A549 treated with DMSO at 1 μM for 4 hours (cell line): ENCODE data around the gene KCNJ9. TPM values are rescaled to one million over a fixed set of nuclear protein-coding genes. Genes with fewer than 3 reads are reported as not detected.

Source experiments
- total RNA-seq: library from RNA; stranded (reverse); fragments of 200-300 nt; extraction: Qiagen RNA extraction; gene quantifications from 5 replicates; pipeline ENCODE4 v1.2.3, GENCODE V29; 2022; ENCODE audit warnings: low read depth

Gene KCNJ9
- not detected in 5 replicates for total RNA-seq

DNA sequence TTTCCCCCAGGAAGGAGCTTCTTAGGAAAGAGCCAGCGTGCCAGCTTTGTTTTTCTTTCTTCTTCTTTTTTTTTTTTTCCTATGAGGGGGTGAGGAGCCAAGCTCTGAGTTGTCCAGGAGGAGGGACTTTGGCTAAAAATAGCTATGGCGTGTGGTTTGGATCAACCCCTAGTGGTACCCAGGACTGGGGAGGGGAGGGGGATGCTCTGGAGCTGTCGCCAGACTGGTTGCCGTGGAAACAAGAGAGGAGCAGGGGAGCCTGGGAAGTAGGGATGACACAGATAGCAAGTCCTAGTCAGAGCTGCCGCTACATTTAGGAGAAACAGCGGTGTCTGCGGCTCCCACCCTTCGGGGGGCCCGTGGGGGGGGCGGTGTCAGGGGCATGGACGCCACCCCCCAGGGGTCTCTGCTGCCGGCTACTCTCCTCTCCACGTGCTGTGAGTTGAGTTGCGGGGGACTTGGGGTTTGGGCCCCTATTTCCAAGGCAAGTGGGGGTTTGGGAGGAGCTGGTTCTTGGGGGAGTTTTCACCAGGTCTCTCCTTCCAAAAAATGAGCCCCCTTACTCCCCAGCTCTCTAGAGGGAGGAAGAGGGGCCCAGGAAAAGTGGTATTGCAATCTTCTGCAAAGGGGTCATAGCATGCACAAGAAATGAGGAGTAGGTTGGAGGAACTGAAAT lies at the start of gene KCNJ9:
Gene KCNJ9, plus strand, starts transcription at position 278 of the 676 bp plus-strand sequence. CDS start 2,493 bp downstream, outside the sequence.

DNA sequence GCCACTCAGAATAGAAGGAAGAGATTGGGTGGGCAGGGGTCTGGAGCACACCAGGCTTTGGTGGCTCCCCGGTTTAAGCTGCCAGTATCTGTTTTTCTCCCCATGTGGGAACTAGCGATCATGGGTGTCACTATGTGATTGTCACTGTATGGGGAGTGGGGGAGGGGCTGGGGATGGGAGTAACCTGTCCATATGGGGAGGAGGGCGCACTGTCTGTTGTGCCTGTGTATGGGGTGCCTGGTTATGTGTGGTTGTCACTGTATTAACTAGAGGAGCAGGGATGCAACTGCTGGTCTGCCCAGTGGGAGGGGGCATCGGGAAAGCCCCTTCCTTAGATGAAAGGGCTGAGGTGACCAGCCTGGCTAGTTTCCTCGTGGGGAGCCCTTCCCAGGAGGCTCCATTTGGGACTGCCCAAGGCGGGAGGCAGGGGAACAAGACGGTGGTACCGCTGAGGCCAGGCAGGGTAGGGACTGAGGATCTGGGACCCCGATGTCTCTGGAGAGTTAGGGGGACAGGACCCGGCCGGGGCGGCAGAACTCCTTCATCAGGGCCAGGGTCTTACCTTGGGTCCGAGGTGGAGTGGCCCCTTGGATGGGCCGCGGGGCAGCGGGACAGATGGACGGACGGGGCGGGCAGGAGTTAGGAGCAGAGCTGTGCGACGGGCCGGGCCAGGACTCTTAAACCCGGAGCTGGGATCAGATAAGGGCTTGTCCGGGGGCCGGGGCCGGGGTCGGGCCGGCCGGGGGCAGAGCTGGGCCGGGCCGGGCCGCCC lies 11.7 kb upstream of the KCNJ9 start, which contains the start of gene KCNJ10:
Gene KCNJ10, minus strand, starts transcription at position 701 of the 772 bp plus-strand sequence. CDS start 27,628 bp downstream, outside the sequence.

DNA sequence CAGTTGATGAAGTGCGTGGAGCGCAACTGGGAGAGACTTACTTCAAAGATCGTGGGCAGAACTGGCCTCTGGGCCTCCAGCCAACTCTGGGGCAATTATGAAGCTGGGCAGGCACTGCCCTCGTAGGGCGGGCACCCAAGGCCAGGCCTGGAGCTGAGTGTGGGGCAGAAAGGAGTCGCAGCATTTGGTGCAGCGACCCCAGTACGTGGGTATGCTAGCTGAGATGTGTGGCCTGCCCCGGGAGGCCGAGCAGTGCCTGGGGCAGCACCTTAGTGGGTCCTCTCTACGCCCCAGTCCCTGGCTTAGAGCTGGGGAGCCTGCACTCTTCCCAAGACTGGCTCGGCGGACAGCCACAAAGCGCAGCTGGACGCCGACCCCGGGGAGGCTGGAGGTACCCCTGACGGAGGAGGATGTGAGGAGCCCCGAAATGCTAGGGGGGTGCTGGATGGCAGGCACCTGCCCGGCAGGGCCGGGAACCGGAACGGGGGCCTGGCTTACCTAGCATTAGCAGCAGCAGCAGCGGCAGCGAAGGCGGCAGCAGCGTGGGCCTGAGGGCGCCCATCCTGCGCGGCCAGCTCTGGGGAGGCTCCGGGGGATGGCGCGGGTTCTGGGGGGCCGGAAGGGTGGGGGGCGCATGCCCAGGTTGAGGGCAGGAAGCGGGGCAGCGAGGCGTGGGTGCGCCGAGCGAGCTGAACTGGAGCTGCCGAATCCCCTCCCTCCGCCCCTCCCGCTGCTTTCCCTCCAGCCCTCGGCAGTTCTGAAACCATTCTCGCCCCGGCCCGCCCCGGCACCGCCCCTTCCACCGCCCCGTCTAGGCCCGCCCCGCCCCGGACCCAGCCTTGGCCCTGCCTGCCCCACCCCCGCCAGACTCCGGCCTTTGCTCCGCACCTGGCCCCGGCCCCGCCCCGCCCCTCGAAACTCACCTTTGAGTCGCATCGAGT lies 16.8 kb downstream of the KCNJ9 start, which contains the start of gene IGSF8:
Gene IGSF8, minus strand, starts transcription at position 709 of the 941 bp plus-strand sequence. Its CDS starts 147 bp downstream, at position 562.

DNA sequence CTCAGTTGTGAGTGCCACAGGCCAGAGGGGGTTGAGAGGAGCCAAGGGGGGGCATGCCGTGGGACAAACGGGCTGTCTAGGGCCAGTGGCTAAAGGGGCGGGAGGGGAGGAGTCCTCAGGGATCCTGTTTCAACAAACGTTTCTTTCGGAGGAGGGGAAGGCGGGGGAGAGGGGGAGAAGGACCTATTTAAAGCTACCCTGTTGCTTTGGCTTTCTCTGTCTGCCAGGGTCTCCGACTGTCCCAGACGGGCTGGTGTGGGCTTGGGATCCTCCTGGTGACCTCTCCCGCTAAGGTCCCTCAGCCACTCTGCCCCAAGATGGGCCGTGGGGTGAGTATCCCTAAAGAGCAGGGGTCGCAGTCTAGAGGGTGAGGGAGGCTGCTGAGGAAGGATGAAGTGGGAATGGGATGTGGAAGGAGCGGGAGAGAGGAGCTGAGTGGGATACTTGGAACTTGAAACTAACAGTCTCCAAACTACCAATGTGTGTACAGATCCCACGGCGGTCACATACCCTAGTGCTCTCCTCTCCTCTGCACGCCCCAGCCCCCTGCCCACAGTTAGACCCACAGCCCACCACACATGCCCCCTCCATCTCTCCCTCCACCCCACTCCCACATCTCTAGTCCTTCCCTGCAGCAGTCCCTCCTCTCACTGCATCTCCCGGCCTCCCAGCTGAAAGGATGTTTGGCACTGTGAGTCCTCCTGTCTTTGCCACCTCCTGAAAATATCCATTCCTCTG lies 34.4 kb downstream of the KCNJ9 start, which contains the start of gene ATP1A2:
Gene ATP1A2, plus strand, starts transcription at position 215 of the 738 bp plus-strand sequence. Its CDS starts 103 bp downstream, at position 318.

Other genes starting within 250 kb of the KCNJ9 start
- 0.06 to 0.07 TPM in 2 of 5 replicates, not detected in the others for gene VSIG8, start 218.9 kb upstream of the KCNJ9 start, total RNA-seq
- gene CFAP45, start 181.4 kb upstream of the KCNJ9 start, total RNA-seq: 0.50 to 1.5 TPM (median 0.70 TPM) in 5 replicates
- 1,033 to 1,078 TPM (median 1,056 TPM) in 5 replicates for gene TAGLN2, start 156.0 kb upstream of the KCNJ9 start, total RNA-seq
- 0.20 to 0.32 TPM (median 0.29 TPM) in 5 replicates for gene IGSF9, start 135.9 kb upstream of the KCNJ9 start, total RNA-seq
- gene SLAMF9, start 127.3 kb upstream of the KCNJ9 start, total RNA-seq: 0.17 to 0.41 TPM (median 0.31 TPM) in 5 replicates
- gene PIGM, start 49.5 kb upstream of the KCNJ9 start, total RNA-seq: 4.3 to 5.2 TPM (median 4.9 TPM) in 5 replicates
- gene KCNJ10, start 11.4 kb upstream of the KCNJ9 start, total RNA-seq: 0.02 TPM in 1 of 5 replicates, not detected in the others
- gene IGSF8, start 17.1 kb downstream of the KCNJ9 start, total RNA-seq: 6.4 to 9.9 TPM (median 8.2 TPM) in 5 replicates
- gene ATP1A2, start 34.2 kb downstream of the KCNJ9 start, total RNA-seq: 0.02 to 0.06 TPM (median 0.03 TPM) in 3 of 5 replicates, not detected in the others
- gene ATP1A4, start 70.1 kb downstream of the KCNJ9 start, total RNA-seq: not detected in 5 replicates
- gene CASQ1, start 109.0 kb downstream of the KCNJ9 start, total RNA-seq: not detected in 5 replicates
- gene PEA15, start 123.8 kb downstream of the KCNJ9 start, total RNA-seq: 190 to 235 TPM (median 206 TPM) in 5 replicates
- 41.2 to 58.7 TPM (median 53.4 TPM) in 5 replicates for gene DCAF8, start 181.0 kb downstream of the KCNJ9 start, total RNA-seq
- 21.2 to 30.0 TPM (median 26.3 TPM) in 5 replicates for gene PEX19, start 203.6 kb downstream of the KCNJ9 start, total RNA-seq